Mucosa of rectum (tissue), 2 donors: ENCODE data around the gene PSMB3.

Source experiments
- H3K27ac ChIP-seq, 2 donors: one replicate each; pipeline ENCODE4 v1.7.0; 2013; ENCODE audit warnings: inconsistent platforms in 2 of 2, low read depth in 2 of 2, low read length in 2 of 2
- H3K27me3 ChIP-seq, 2 donors: one replicate each; pipeline ENCODE4 v1.7.0; 2013; ENCODE audit warnings: low read length in 2 of 2; ENCODE audit not compliant: control insufficient read depth in 2 of 2, insufficient read depth in 2 of 2
- H3K36me3 ChIP-seq, 2 donors: one replicate each; pipeline ENCODE4 v1.7.0; 2013; ENCODE audit warnings: low read length in 2 of 2; ENCODE audit not compliant: control insufficient read depth in 2 of 2, insufficient read depth in 2 of 2
- H3K4me1 ChIP-seq, 2 donors: one replicate each; pipeline ENCODE4 v1.7.0; 2013; ENCODE audit warnings: low read length in 2 of 2, mild to moderate bottlenecking in 1 of 2; ENCODE audit not compliant: control insufficient read depth in 2 of 2, insufficient read depth in 2 of 2
- H3K4me3 ChIP-seq, 2 donors: one replicate each; pipeline ENCODE4 v1.7.0; 2013; ENCODE audit warnings: low read length in 2 of 2
- H3K9ac ChIP-seq, 2 donors: one replicate each; pipeline ENCODE4 v1.7.0; 2013; ENCODE audit warnings: low read length in 2 of 2, low read depth in 1 of 2, mild to moderate bottlenecking in 1 of 2
- H3K9me3 ChIP-seq, 2 donors: one replicate each; pipeline ENCODE4 v1.7.0; 2013; ENCODE audit warnings: low read length in 2 of 2; ENCODE audit not compliant: control insufficient read depth in 2 of 2
- donor health status: healthy.
- donor health status: Normal muscosa, but diverticular disease.

The PSMB3 gene

DNA sequence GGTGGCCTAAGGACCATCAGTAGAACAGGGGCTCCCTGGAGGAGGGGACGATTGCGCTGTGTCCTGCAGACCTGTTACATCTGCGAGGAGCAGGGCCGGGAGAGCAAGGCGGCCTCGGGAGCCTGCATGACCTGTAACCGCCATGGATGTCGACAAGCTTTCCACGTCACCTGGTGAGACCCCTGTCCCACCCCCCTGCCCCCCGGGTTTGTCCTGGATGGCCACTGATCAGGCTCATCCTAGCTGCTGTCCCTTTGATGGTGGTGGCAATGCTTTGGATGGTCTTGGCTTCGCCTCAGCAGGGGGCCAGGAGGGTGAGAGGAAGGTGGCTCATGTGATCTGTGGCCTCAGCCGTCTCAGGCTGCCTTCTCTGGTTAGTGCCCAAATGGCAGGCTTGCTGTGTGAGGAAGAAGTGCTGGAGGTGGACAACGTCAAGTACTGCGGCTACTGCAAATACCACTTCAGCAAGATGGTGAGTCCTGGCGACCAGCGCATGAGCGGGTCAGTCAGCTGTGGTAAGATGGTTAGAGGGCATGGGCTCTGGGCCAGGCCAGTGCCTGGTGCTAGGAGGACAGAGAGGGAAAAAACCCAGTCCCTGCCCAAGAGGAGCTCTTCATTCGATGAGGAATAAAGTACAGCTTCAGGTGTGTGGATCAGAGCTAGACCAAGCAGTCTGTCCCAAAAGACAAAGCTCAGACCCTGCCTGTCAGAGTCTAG, 43.3 kb upstream of the PSMB3 start:
- Histone ChIP-seq H3K27me3 (no peaks in the 10 kb centered on the region), H3K9me3 (no peaks in the 10 kb centered on the region), H3K9ac (peak overlapping the region in 1 of 2 donors; percentile 8), H3K4me3 (no peak overlapping the region), H3K27ac (no peak overlapping the region), H3K4me1 (peaks cover 10 to 20% of the 10 kb centered on the region in 2 donors), H3K36me3 (peaks cover 45 to 57% of the 10 kb centered on the region in 2 donors)

DNA sequence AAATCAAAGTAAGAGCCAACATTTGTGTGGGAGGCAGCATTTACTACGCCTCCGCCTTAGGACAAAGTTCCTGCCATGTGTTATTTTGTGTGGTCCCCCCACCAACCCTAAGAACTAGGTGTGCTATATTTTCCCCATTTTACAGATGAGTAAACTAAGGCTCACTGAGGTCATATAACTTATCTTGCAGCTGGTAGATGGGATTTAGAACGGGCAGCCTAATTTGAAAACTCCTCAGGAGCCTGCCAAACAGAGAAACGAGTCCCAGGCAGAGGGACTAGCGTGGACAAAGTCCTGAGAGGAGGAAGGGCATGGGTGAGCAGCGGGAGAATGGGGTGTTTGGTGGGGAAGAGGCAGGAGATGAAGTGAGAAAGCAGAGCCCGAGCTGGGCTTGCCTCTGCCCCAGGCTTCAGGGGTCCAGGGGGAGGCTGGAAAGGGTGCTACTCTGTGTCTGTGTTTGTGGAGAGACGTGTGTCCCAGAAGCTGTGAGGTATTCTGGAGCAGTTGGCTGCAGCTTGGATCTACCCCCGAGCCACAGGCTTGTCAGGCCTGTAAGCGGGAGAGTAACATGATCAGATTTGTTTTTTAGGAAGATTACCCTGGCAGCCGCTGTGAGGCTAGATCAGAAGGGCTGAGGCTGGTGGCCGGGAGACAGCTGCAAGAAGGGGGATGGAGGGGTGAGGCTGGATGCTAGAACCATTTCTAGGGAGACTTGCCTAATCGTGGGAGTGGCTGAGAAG, 42.5 kb upstream of the PSMB3 start:
- no peak overlapping the region for H3K4me3 ChIP-seq
- H3K27ac ChIP-seq = no peak overlapping the region
- peaks cover 46 to 62% of the 10 kb centered on the region in 2 donors for H3K36me3 ChIP-seq
- no peak overlapping the region for H3K9ac ChIP-seq
- no peaks in the 10 kb centered on the region for H3K27me3 ChIP-seq
- no peaks in the 10 kb centered on the region for H3K9me3 ChIP-seq
- H3K4me1 ChIP-seq = peaks cover 8 to 16% of the 10 kb centered on the region in 2 donors

DNA sequence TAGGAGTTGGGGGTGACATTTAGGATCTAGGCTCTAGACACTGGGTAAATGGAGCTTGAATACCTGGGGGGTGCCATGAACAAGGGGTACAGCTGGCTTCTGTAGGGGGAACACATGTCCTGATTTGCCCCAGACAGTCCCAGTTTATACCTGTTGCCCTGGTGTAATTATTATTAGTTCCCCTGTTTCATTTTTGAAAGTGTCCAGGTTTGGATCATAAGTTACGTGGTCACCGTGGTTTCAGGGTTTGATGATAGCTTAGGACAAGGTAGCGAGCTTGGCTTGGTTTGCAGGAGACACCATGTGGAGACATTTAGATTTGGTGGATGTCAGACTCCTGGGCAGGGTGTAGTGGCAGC, 42.0 kb upstream of the PSMB3 start:
- no peak overlapping the region for H3K4me3 ChIP-seq
- no peak overlapping the region for H3K9ac ChIP-seq
- H3K27ac ChIP-seq = no peak overlapping the region
- H3K4me1 ChIP-seq = peaks cover 8 to 16% of the 10 kb centered on the region in 2 donors
- peaks cover 46 to 66% of the 10 kb centered on the region in 2 donors for H3K36me3 ChIP-seq
- no peaks in the 10 kb centered on the region for H3K9me3 ChIP-seq
- no peaks in the 10 kb centered on the region for H3K27me3 ChIP-seq

DNA sequence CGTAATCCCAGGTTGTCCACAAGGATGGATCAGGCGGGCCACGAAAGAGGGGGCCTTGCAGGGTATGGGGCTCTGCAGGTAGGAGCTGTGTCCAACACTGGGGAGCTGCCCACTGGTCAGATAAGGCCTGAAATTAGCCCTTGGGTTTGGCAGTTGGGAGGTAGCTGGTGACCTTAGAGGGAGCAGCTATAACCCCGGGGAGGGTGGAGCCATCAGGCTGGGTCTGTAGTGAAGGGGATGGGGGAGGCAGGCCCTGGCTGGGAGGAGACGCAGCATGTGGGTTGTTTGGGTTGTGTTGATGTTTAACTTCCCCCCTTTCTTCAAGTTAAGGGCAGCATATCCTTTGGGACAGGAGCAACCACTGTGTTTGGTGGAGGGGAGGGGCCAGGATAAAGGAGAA, 41.6 kb upstream of the PSMB3 start:
- no peak overlapping the region for H3K27ac ChIP-seq
- H3K9ac ChIP-seq = no peak overlapping the region
- no peaks in the 10 kb centered on the region for H3K9me3 ChIP-seq
- no peak overlapping the region for H3K4me3 ChIP-seq
- peaks cover 7 to 16% of the 10 kb centered on the region in 2 donors for H3K4me1 ChIP-seq
- H3K27me3 ChIP-seq = no peaks in the 10 kb centered on the region
- peaks cover 49 to 70% of the 10 kb centered on the region in 2 donors for H3K36me3 ChIP-seq

DNA sequence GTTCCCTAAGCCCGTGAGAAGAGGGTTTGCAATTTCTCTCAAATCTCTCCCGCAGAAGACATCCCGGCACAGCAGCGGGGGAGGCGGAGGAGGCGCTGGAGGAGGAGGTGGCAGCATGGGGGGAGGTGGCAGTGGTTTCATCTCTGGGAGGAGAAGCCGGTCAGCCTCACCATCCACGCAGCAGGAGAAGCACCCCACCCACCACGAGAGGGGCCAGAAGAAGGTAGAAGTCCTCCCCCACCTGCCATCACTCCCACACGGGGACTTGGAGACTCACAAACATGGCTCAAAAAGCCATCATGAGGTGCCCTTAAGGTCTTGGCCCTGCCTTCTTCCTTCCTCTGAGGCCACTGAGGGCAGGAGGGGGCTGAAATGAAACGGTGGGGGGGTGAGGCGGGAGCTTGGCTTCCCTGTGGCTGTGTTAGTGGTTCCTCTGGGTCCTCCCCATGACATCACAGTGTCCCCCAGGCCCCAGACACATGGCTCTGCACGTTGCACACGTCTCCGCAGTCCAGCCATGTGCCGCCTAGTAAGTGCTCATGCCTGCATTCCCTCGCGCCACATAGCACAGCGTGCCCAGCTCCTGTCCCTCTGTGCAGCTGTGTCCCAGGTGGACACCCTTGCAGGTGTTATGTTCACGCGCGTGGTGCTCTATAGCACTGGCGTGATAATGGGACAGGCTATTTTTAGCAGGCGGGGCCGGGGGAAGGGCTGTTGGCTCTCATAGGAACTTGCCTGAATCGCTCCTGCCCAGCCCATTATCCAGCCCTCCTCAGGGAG, 40.6 kb upstream of the PSMB3 start:
- Histone ChIP-seq H3K4me3 (no peak overlapping the region), H3K9ac (no peak overlapping the region), H3K4me1 (peaks cover 1 to 7% of the 10 kb centered on the region in 2 donors), H3K27ac (no peak overlapping the region), H3K9me3 (no peaks in the 10 kb centered on the region), H3K36me3 (peaks cover 56 to 79% of the 10 kb centered on the region in 2 donors), H3K27me3 (no peaks in the 10 kb centered on the region)

DNA sequence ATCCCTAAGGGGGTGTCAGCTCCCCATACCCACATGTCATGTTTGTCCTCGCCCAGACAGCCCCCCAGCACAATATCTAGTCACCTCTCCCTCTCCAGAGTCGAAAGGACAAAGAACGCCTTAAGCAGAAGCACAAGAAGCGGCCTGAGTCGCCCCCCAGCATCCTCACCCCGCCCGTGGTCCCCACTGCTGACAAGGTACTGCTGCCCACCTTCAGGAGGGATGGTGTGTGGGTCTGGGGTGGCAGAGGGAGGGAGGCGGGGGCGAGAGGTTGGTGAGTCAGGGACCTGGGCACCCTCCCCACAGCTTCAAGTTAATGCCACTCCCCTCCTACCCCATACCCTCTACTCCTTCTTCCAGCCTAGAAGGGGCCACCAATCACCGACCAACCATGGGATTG, 39.9 kb upstream of the PSMB3 start:
- Histone ChIP-seq H3K4me1 (peaks cover 0 to under 1% of the 10 kb centered on the region in 2 donors), H3K9ac (no peak overlapping the region), H3K27me3 (no peaks in the 10 kb centered on the region), H3K27ac (no peak overlapping the region), H3K4me3 (no peak overlapping the region), H3K9me3 (no peaks in the 10 kb centered on the region), H3K36me3 (peaks cover 60 to 84% of the 10 kb centered on the region in 2 donors)

DNA sequence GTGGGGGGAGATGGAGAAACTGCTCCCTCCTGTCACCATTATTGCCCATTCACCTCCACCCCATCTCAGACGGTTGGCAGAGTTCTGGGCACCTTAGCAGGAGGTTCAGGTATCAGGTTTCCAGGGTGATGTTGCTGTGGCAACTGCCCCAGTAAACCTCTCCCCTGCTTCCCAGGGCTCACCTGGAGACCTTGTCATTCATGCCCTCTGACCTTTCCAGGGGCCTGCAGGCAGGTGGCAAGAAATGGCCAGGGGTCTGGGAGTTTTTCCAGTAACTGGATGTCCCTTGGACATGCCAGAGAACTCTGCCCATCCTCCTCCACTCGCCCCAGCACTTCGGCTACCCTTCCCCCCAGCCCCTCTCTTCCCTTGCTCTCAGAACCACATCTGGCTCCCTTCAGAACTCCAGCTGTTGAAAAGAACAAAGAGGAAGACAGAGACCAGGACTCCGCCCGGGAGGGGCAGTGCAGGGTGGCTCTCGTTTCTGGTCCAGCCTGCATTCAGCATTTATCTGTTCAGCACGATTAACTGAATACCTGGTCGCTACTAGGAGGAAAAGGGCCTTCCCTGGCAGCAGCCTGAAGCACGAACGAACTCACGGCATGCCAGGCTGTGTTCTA, 39.0 kb upstream of the PSMB3 start:
- peaks cover 53 to 80% of the 10 kb centered on the region in 2 donors for H3K36me3 ChIP-seq
- H3K9ac ChIP-seq = no peak overlapping the region
- H3K4me3 ChIP-seq = no peak overlapping the region
- peaks cover 0 to 3% of the 10 kb centered on the region in 2 donors for H3K4me1 ChIP-seq
- H3K9me3 ChIP-seq = no peaks in the 10 kb centered on the region
- H3K27ac ChIP-seq = no peak overlapping the region
- no peaks in the 10 kb centered on the region for H3K27me3 ChIP-seq

DNA sequence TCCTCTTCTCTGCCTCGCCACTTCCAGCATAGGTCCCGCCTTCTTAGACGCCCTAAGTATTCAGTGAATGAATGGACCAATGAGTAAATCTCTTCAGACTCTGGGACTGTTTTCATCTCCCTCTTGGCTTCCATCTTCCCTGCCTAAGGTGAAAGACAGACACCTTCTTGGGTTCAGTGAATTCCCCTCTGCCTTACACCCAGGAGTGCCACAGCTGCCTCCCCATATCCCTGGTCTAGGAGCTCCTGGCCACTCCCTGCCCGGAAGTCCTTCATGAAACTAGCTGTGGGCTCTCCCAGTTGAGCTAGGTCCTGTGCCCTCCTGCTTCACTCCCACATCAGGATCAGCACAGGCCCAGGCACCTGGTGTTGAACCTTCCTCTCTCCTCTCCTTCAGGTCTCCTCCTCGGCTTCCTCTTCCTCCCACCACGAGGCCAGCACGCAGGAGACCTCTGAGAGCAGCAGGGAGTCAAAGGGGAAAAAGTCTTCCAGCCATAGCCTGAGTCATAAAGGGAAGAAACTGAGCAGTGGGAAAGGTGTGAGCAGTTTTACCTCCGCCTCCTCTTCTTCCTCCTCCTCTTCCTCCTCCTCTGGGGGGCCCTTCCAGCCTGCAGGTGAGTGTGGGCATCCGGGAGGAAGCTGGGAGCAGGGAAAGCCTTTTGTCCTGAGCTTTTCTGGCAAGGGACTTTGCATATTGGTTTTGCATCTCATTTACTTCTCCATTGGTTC, 37.2 kb upstream of the PSMB3 start:
- no peak overlapping the region for H3K9ac ChIP-seq
- no peaks in the 10 kb centered on the region for H3K27me3 ChIP-seq
- H3K4me1 ChIP-seq = peaks cover 0 to 3% of the 10 kb centered on the region in 2 donors
- peaks cover 45 to 66% of the 10 kb centered on the region in 2 donors for H3K36me3 ChIP-seq
- no peaks in the 10 kb centered on the region for H3K9me3 ChIP-seq
- H3K4me3 ChIP-seq = no peak overlapping the region
- H3K27ac ChIP-seq = no peak overlapping the region

DNA sequence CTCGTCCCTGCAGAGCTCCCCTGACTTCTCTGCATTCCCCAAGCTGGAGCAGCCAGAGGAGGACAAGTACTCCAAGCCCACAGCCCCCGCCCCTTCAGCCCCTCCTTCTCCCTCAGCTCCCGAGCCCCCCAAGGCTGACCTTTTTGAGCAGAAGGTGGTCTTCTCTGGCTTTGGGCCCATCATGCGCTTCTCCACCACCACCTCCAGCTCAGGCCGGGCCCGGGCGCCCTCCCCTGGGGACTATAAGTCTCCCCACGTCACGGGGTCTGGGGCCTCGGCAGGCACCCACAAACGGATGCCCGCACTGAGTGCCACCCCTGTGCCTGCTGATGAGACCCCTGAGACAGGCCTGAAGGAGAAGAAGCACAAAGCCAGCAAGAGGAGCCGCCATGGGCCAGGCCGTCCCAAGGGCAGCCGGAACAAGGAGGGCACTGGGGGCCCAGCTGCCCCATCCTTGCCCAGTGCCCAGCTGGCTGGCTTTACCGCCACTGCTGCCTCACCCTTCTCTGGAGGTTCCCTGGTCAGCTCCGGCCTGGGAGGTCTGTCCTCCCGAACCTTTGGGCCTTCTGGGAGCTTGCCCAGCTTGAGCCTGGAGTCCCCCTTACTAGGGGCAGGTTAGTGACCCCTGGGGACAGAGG, 36.1 kb upstream of the PSMB3 start:
- H3K27me3 ChIP-seq = no peaks in the 10 kb centered on the region
- H3K4me3 ChIP-seq = no peak overlapping the region
- no peak overlapping the region for H3K9ac ChIP-seq
- peaks cover 3% of the 10 kb centered on the region in 2 donors for H3K4me1 ChIP-seq
- H3K9me3 ChIP-seq = no peaks in the 10 kb centered on the region
- no peak overlapping the region for H3K27ac ChIP-seq
- H3K36me3 ChIP-seq = peaks cover 46 to 66% of the 10 kb centered on the region in 2 donors
